Esophagus squamous epithelium (tissue), 4 donors: ENCODE results near the gene TIAM2.

Source experiments
- POLR2A ChIP-seq, 4 donors: fragments of 450-650 bp; IDR thresholded peaks; one replicate each; pipeline ENCODE4 v1.6.1; 2017; ENCODE audit warnings: antibody characterized with exemption in 4 of 4, mild to moderate bottlenecking in 4 of 4, moderate library complexity in 3 of 4
- TF ChIP-seq, protein P1 (sequence below), 6 experiments: fragments of 450-650 bp in 4 of 6; fragments of 200-600 bp in 2 of 6; sonication (generic) in 2 of 6; IDR thresholded peaks; one replicate each; pipeline ENCODE4 v1.5.1; 2016 to 2019; ENCODE audit warnings: antibody characterized with exemption in 6 of 6, mild to moderate bottlenecking in 4 of 6, moderate library complexity in 4 of 6

DNA sequence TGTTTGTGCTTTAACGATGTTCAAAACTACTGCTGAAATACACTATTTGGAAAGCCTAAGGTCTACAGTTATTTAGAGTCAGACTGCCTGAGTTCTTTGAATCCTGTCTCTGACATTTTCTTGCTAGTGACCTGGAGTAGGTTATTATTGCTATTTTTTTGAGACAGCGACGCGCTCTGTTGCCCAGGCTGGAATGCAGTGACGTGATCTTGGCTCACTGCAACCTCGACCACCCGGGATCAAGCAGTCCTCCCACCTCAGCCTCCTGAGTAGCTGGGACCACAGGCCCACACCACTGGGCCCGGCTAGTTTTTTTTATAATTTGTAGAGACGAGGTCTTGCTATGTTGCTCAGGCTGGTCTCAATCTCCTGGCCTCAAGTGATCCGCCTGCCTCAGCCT lies 96.6 kb downstream of the TIAM2 start:
- TF ChIP-seq, protein P1, sequence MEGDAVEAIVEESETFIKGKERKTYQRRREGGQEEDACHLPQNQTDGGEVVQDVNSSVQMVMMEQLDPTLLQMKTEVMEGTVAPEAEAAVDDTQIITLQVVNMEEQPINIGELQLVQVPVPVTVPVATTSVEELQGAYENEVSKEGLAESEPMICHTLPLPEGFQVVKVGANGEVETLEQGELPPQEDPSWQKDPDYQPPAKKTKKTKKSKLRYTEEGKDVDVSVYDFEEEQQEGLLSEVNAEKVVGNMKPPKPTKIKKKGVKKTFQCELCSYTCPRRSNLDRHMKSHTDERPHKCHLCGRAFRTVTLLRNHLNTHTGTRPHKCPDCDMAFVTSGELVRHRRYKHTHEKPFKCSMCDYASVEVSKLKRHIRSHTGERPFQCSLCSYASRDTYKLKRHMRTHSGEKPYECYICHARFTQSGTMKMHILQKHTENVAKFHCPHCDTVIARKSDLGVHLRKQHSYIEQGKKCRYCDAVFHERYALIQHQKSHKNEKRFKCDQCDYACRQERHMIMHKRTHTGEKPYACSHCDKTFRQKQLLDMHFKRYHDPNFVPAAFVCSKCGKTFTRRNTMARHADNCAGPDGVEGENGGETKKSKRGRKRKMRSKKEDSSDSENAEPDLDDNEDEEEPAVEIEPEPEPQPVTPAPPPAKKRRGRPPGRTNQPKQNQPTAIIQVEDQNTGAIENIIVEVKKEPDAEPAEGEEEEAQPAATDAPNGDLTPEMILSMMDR (IDR thresholded peaks at IDR 0.05) = no peak
- no peak for TF ChIP-seq POLR2A (IDR thresholded peaks at IDR 0.05)
